Prostate gland (tissue), 2 donors: Measurements from ENCODE around the gene TSPAN15. TPM values are rescaled to one million over a fixed set of nuclear protein-coding genes. Genes with fewer than 3 reads are reported as not detected.

Experiments
- DNase-seq: peaks from one replicate; pipeline ENCODE4 v3.0.0-alpha.2; 2019; ENCODE audit warnings: low spot score
- H3K27ac ChIP-seq, 2 donors: fragments of 200-600 bp; sonication (generic); 2 replicates each; pipeline ENCODE4 v1.5.1; 2017 to 2019
- H3K27me3 ChIP-seq: fragments of 200-600 bp; sonication (generic); replicated peaks from 2 replicates; pipeline ENCODE4 v1.5.1; 2019; ENCODE audit not compliant: insufficient read depth
- H3K36me3 ChIP-seq, 2 donors: fragments of 200-600 bp; sonication (generic); 1 replicate in 1 of 2; 2 replicates in 1 of 2; pipeline versions ENCODE4 v1.5.1 to v1.8.1; 2017 to 2019
- H3K4me1 ChIP-seq: fragments of 200-600 bp; sonication (generic); replicated peaks from 2 replicates; pipeline ENCODE4 v1.5.1; 2019
- H3K4me3 ChIP-seq, 2 donors: fragments of 200-600 bp; sonication (generic); 2 replicates each; pipeline ENCODE4 v1.5.1; 2017 to 2019
- H3K9me3 ChIP-seq: fragments of 200-600 bp; sonication (generic); 2 replicates; pipeline ENCODE4 v1.5.1; 2017
- CTCF ChIP-seq, 4 experiments: fragments of 200-600 bp in 2 of 4; fragments of 450-650 bp in 2 of 4; sonication (generic) in 2 of 4; IDR thresholded peaks; 1 replicate in 3 of 4; 2 replicates in 1 of 4; pipeline ENCODE4 v1.5.1; 2016 to 2019; ENCODE audit warnings: antibody characterized with exemption in 4 of 4, mild to moderate bottlenecking in 2 of 4, moderate library complexity in 2 of 4
- POLR2A ChIP-seq: fragments of 450-650 bp; IDR thresholded peaks from one replicate; pipeline ENCODE4 v1.6.1; 2016; ENCODE audit warnings: antibody characterized with exemption, mild to moderate bottlenecking
- POLR2AphosphoS5 ChIP-seq: sonication (generic); formaldehyde crosslinking; IDR thresholded peaks from one replicate; pipeline ENCODE4 v1.6.1; 2017; ENCODE audit warnings: antibody characterized with exemption
- WGBS: methylation state at CpG from one replicate; pipeline ENCODE4 v1.1.5; 2018; 5-methylcytosine and 5-hydroxymethylcytosine counted together
- intact Hi-C: fragments of 100-400 bp; cut with DNase I; formaldehyde crosslinking; loops from one replicate; pipeline ENCODE4 v1.14.2; 2022
- total RNA-seq, 2 donors: library from RNA; depleted of rRNA; stranded (reverse); fragments of >200 nt; gene quantifications; one replicate each; pipeline ENCODE4 v1.1.0, GENCODE V29; 2016

The TSPAN15 gene
- total RNA-seq, 2 donors from 2014 or later: 78.8 to 85.3 TPM

- Histone ChIP-seq H3K4me1 (no peaks in the 10 kb centered on the region), H3K36me3 (no peaks in the 10 kb centered on the region), H3K27ac (no peak overlapping the region), H3K9me3 (no peaks in the 10 kb centered on the region), H3K4me3 (no peak overlapping the region), H3K27me3 (no peaks in the 10 kb centered on the region)
- TF ChIP-seq POLR2AphosphoS5 (no peak), POLR2A (no peak), CTCF (IDR thresholded peaks at IDR 0.05) (no peak)
- WGBS: 98% methylated on average over 7 of the region's 11 CpGs
- intact Hi-C loops: no loop called here
- DNase-seq: no peak
Measured at GRCh38 chr10:69434926-69435325, 16.3 kb upstream of the TSPAN15 start.

GRCh38 chr10:69435966-69436520 lies 15.2 kb upstream of the TSPAN15 start:
- no peak for DNase-seq
- intact Hi-C loops: no loop called here
- no peak for TF ChIP-seq CTCF (IDR thresholded peaks at IDR 0.05)
- TF ChIP-seq POLR2A: no peak
- no peak for TF ChIP-seq POLR2AphosphoS5
- 93% methylated on average over 13 of the region's 14 CpGs for WGBS
- Histone ChIP-seq H3K36me3 (no peaks in the 10 kb centered on the region), H3K27ac (no peak overlapping the region), H3K4me1 (no peaks in the 10 kb centered on the region), H3K9me3 (no peaks in the 10 kb centered on the region), H3K27me3 (no peaks in the 10 kb centered on the region), H3K4me3 (no peak overlapping the region)

- TF ChIP-seq CTCF (IDR thresholded peaks at IDR 0.05) (no peak), POLR2A (no peak)
- H3K27ac ChIP-seq: peak overlapping the region in 1 of 2 donors; percentile 9
- intact Hi-C loops: no loop called here
Measured at GRCh38 chr10:69437321-69438259, 13.7 kb upstream of the TSPAN15 start.

GRCh38 chr10:69438536-69439349 lies 12.5 kb upstream of the TSPAN15 start:
- Histone ChIP-seq H3K27me3 (no peaks in the 10 kb centered on the region), H3K36me3 (no peaks in the 10 kb centered on the region), H3K4me3 (no peak overlapping the region), H3K4me1 (no peaks in the 10 kb centered on the region), H3K9me3 (no peaks in the 10 kb centered on the region), H3K27ac (peak overlapping the region; percentile 9 to 18)
- TF ChIP-seq POLR2AphosphoS5 (peak; percentile 32), POLR2A (no peak)
- 27% methylated on average over 10 of the region's 10 CpGs for WGBS
- peak; percentile 27 for DNase-seq
- intact Hi-C loops: no loop called here

More at GRCh38 chr10:69437321-69438259, 13.7 kb upstream of the TSPAN15 start:
- H3K4me1 ChIP-seq: no peaks in the 10 kb centered on the region
- H3K9me3 ChIP-seq: no peaks in the 10 kb centered on the region
- H3K27me3 ChIP-seq: no peaks in the 10 kb centered on the region
- WGBS: 90% methylated on average over 13 of the region's 13 CpGs
- no peak overlapping the region for H3K4me3 ChIP-seq
- no peak for DNase-seq
- H3K36me3 ChIP-seq: no peaks in the 10 kb centered on the region

GRCh38 chr10:69439350-69439739 lies 11.9 kb upstream of the TSPAN15 start:
- intact Hi-C loops: no loop called here
- no peaks in the 10 kb centered on the region for H3K36me3 ChIP-seq
- peak; percentile 31 for DNase-seq
- 21% methylated on average over 5 of the region's 5 CpGs for WGBS
- H3K9me3 ChIP-seq: no peaks in the 10 kb centered on the region
- H3K4me1 ChIP-seq: no peaks in the 10 kb centered on the region
- no peak for TF ChIP-seq POLR2AphosphoS5
- no peak for TF ChIP-seq CTCF (IDR thresholded peaks at IDR 0.05)
- TF ChIP-seq POLR2A: no peak
- H3K27ac ChIP-seq: peak overlapping the region; percentile 9 to 18
- H3K4me3 ChIP-seq: no peak overlapping the region
- H3K27me3 ChIP-seq: no peaks in the 10 kb centered on the region
